IMR-90 (cell line): ENCODE data around the gene FAM8A1. TPM values are rescaled to one million over a fixed set of nuclear protein-coding genes. Genes with fewer than 3 reads are reported as not detected.

Experiments
- ATAC-seq: fragments of 200-7000 bp; cut with Tn5 transposase; 2 replicates; pipeline ENCODE4 v1.9.1; 2020; ENCODE audit warnings: low read depth, mild to moderate bottlenecking, moderate library complexity
- BruUV-seq: library from RNA; stranded (reverse); fragments of 400-500 nt; replicated peaks from 2 replicates; lab custom pipeline; 2021; lab: Mats Ljungman, UMichigan
- CTCF ChIA-PET: fragments of 300-600 bp; formaldehyde crosslinking; extraction: SDS; loops from one replicate; lab custom pipeline; 2021; ENCODE audit warnings: antibody characterized with exemption; lab: Yijun Ruan, JAX
- POLR2A ChIA-PET: fragments of 300-600 bp; sonication (Branson Sonifier 250); formaldehyde crosslinking; loops from one replicate; lab custom pipeline; 2022; ENCODE audit warnings: antibody characterized with exemption; ENCODE audit not compliant: unreplicated experiment; lab: Charles Lee
- DNase-seq: peaks from one replicate; pipeline ENCODE4 v3.0.0; 2013
- H2AFZ ChIP-seq: replicated peaks from 2 replicates; pipeline ENCODE3; 2013; ENCODE audit warnings: low read length, mild to moderate bottlenecking; ENCODE audit not compliant: poor library complexity
- H2AK5ac ChIP-seq: 2 replicates; pipeline ENCODE4 v1.6.1; 2013; ENCODE audit warnings: low read depth, low read length, inconsistent platforms
- H2AK9ac ChIP-seq: replicated peaks from 2 replicates; pipeline ENCODE3; 2013; ENCODE audit warnings: mild to moderate bottlenecking, low read depth, low read length, moderate library complexity; ENCODE audit not compliant: poor library complexity
- H2BK120ac ChIP-seq: 2 replicates; pipeline ENCODE4 v1.6.1; 2013; ENCODE audit warnings: low read depth, low read length, inconsistent platforms
- H2BK15ac ChIP-seq: 3 replicates; pipeline ENCODE4 v1.6.1; 2013; ENCODE audit warnings: low read depth, low read length, inconsistent platforms
- H2BK20ac ChIP-seq: 2 replicates; pipeline ENCODE4 v1.6.1; 2013; ENCODE audit warnings: low read depth, mild to moderate bottlenecking, inconsistent platforms, low read length, moderate library complexity
- H2BK5ac ChIP-seq: 2 replicates; pipeline ENCODE4 v1.6.1; 2013; ENCODE audit warnings: mild to moderate bottlenecking, low read depth, low read length, inconsistent platforms; ENCODE audit not compliant: poor library complexity, severe bottlenecking
- H3K14ac ChIP-seq: replicated peaks from 2 replicates; pipeline ENCODE4 v1.6.1; 2013; ENCODE audit warnings: low read depth, low read length, inconsistent platforms
- H3K18ac ChIP-seq: 2 replicates; pipeline ENCODE4 v1.6.1; 2013; ENCODE audit warnings: low read depth, low read length, control low read depth
- H3K23ac ChIP-seq: 2 replicates; pipeline ENCODE4 v1.6.1; 2013; ENCODE audit warnings: low read depth, low read length, inconsistent platforms
- H3K27ac ChIP-seq: 2 replicates; pipeline ENCODE4 v1.5.1; 2013; ENCODE audit warnings: mild to moderate bottlenecking, control low read depth, low read length; ENCODE audit not compliant: insufficient read depth
- H3K27me3 ChIP-seq: 2 replicates; pipeline ENCODE4 v1.6.1; 2013; ENCODE audit warnings: low read length; ENCODE audit not compliant: control insufficient read depth, insufficient read depth
- H3K36me3 ChIP-seq: 2 replicates; pipeline ENCODE4 v1.6.1; 2013; ENCODE audit warnings: low read length, mixed read lengths; ENCODE audit not compliant: control insufficient read depth, insufficient read depth
- H3K4ac ChIP-seq: 2 replicates; pipeline ENCODE4 v1.6.1; 2013; ENCODE audit warnings: low read depth, low read length, inconsistent platforms
- H3K4me1 ChIP-seq: 2 replicates; pipeline ENCODE4 v1.6.1; 2013; ENCODE audit warnings: low read length, mixed read lengths; ENCODE audit not compliant: control insufficient read depth, insufficient read depth
- H3K4me2 ChIP-seq: 2 replicates; pipeline ENCODE4 v1.6.1; 2013; ENCODE audit warnings: low read depth, mild to moderate bottlenecking, control low read depth, low read length, moderate library complexity
- H3K4me3 ChIP-seq: 2 replicates; pipeline ENCODE4 v1.5.1; 2013; ENCODE audit warnings: low read depth, mild to moderate bottlenecking, control low read depth, low read length, moderate library complexity; ENCODE audit not compliant: insufficient read depth
- H3K56ac ChIP-seq: 2 replicates; pipeline ENCODE4 v1.6.1; 2013; ENCODE audit warnings: low read length, inconsistent platforms; ENCODE audit not compliant: insufficient read depth; ENCODE audit errors: extremely low read depth
- H3K79me1 ChIP-seq, 2 experiments: 2 replicates each; pipeline ENCODE4 v1.6.1; 2013; ENCODE audit warnings: low read length in 2 of 2, inconsistent platforms in 1 of 2, low read depth in 1 of 2
- H3K9ac ChIP-seq: 2 replicates; pipeline ENCODE4 v1.6.1; 2013; ENCODE audit warnings: low read depth, low read length, control low read depth
- H3K9me1 ChIP-seq: 2 replicates; pipeline ENCODE4 v1.6.1; 2013; ENCODE audit warnings: low read length, inconsistent platforms; ENCODE audit not compliant: insufficient read depth
- H3K9me3 ChIP-seq: 2 replicates; pipeline ENCODE4 v1.6.1; 2013; ENCODE audit warnings: low read length; ENCODE audit not compliant: control insufficient read depth, insufficient read depth
- H4K20me1 ChIP-seq: 2 replicates; pipeline ENCODE4 v1.6.1; 2013; ENCODE audit warnings: low read length, inconsistent platforms; ENCODE audit not compliant: insufficient read depth
- H4K5ac ChIP-seq: 2 replicates; pipeline ENCODE4 v1.6.1; 2013; ENCODE audit warnings: mild to moderate bottlenecking, low read depth, low read length, control low read depth
- H4K8ac ChIP-seq, 2 experiments: 2 replicates each; pipeline ENCODE4 v1.6.1; 2013; ENCODE audit warnings: low read depth in 2 of 2, low read length in 2 of 2, control low read depth in 1 of 2, inconsistent platforms in 1 of 2
- H4K91ac ChIP-seq: 2 replicates; pipeline ENCODE4 v1.6.1; 2013; ENCODE audit warnings: low read depth, low read length, inconsistent platforms; ENCODE audit not compliant: insufficient read depth
- BHLHE40 ChIP-seq: fragments of 150-350 bp; IDR thresholded peaks from 2 replicates; pipeline ENCODE4 v1.6.1; 2016; ENCODE audit warnings: mild to moderate bottlenecking, low read depth, low read length
- CEBPB ChIP-seq: IDR thresholded peaks from 2 replicates; pipeline ENCODE4 v1.6.1; 2012; ENCODE audit warnings: low read depth, low read length, improper control_type of control experiment
- CHD1 ChIP-seq: IDR thresholded peaks from 2 replicates; pipeline ENCODE4 v1.6.1; 2012; ENCODE audit warnings: low read depth, low read length, improper control_type of control experiment
- CTCF ChIP-seq: conservative IDR thresholded peaks from 2 replicates; pipeline ENCODE4 v1.5.1; 2012; ENCODE audit warnings: mild to moderate bottlenecking, low read depth, low read length, improper control_type of control experiment
- MAFK ChIP-seq: IDR thresholded peaks from 2 replicates; pipeline ENCODE4 v1.6.1; 2012; ENCODE audit warnings: low read depth, low read length, improper control_type of control experiment
- MAZ ChIP-seq: IDR thresholded peaks from 2 replicates; pipeline ENCODE4 v1.6.1; 2012; ENCODE audit warnings: low read depth, mild to moderate bottlenecking, low read length, improper control_type of control experiment, moderate library complexity, borderline replicate concordance
- MXI1 ChIP-seq: IDR thresholded peaks from 2 replicates; pipeline ENCODE4 v1.6.1; 2012; ENCODE audit warnings: low read depth, mild to moderate bottlenecking, low read length, moderate library complexity, borderline replicate concordance
- NFE2L2 ChIP-seq: fragments of 150-350 bp; IDR thresholded peaks from 2 replicates; pipeline ENCODE4 v1.6.1; 2016; ENCODE audit warnings: low read depth, mild to moderate bottlenecking, low read length
- POLR2A ChIP-seq: IDR thresholded peaks from 2 replicates; pipeline ENCODE4 v1.6.1; 2012; ENCODE audit warnings: mild to moderate bottlenecking, low read depth, low read length
- RAD21 ChIP-seq: IDR thresholded peaks from 2 replicates; pipeline ENCODE4 v1.6.1; 2012; ENCODE audit warnings: low read length, improper control_type of control experiment
- SMC3 ChIP-seq: fragments of 150-350 bp; IDR thresholded peaks from 2 replicates; pipeline ENCODE4 v1.6.1; 2016; ENCODE audit warnings: low read depth, mild to moderate bottlenecking, antibody characterized with exemption, low read length, moderate library complexity
- USF2 ChIP-seq: fragments of 150-350 bp; IDR thresholded peaks from 2 replicates; pipeline ENCODE4 v1.6.1; 2017; ENCODE audit warnings: mild to moderate bottlenecking, antibody characterized with exemption, low read length, low read depth
- dilution Hi-C: fragments of 300-500 bp; cut with HindIII; formaldehyde crosslinking; loops from one replicate; pipeline ENCODE4 v1.14.3; 2018; ENCODE audit warnings: low sequenced_read_pairs; ENCODE audit not compliant: unreplicated experiment
- in situ Hi-C: fragments of 300-500 bp; cut with MboI; formaldehyde crosslinking; loops from 3 replicates; pipeline ENCODE4 v1.14.3; 2019; ENCODE audit warnings: low sequenced_read_pairs, inconsistent platforms, mixed read lengths
- intact Hi-C: fragments of 100-400 bp; cut with micrococcal nuclease; formaldehyde crosslinking; loops from 2 replicates; pipeline ENCODE4 v1.10.0; 2022
- polyA plus RNA-seq, 3 experiments: library from polyadenylated mRNA; depleted of rRNA; stranded (reverse); fragments of >200 nt; gene quantifications; 2 replicates each; pipeline ENCODE4 v1.2.3, GENCODE V29; 2012; ENCODE audit warnings: low replicate concordance in 1 of 3
- total RNA-seq: library from RNA; depleted of rRNA; stranded (reverse); fragments of >200 nt; gene quantifications from 2 replicates; pipeline ENCODE4 v1.2.3, GENCODE V29; 2012
- TF ChIP-seq, protein P1 (sequence below): fragments of 150-350 bp; IDR thresholded peaks from 2 replicates; pipeline ENCODE4 v1.6.1; 2016; ENCODE audit warnings: low read depth, mild to moderate bottlenecking, low read length, moderate library complexity, borderline replicate concordance

Gene FAM8A1
- total and polyA plus RNA-seq, 2 of the 4 experiments (the other 2 are of a cell fraction): 8.1 to 8.2 TPM

DNA sequence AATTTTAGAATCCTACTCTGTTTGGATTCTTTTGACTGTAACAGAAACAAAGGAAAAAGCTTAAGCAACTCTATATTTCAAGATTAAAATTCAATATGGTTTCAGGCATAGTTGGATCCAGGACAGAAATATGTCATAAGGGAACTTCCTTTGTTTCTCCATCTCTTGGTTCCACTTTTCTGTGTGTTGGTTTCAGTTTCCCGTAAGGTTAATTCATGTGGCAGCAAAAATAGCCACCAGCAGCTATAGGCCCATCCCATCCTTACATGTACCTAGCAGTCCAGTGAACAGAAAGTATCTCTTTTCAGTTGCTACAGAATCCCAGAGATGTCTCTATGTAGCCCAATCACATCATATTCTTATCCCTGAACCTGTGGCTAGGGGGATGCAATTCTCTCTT, 8.8 kb upstream of the FAM8A1 start (continued):
- TF ChIP-seq, protein P1, sequence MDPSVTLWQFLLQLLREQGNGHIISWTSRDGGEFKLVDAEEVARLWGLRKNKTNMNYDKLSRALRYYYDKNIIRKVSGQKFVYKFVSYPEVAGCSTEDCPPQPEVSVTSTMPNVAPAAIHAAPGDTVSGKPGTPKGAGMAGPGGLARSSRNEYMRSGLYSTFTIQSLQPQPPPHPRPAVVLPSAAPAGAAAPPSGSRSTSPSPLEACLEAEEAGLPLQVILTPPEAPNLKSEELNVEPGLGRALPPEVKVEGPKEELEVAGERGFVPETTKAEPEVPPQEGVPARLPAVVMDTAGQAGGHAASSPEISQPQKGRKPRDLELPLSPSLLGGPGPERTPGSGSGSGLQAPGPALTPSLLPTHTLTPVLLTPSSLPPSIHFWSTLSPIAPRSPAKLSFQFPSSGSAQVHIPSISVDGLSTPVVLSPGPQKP: no peak
- TF ChIP-seq BHLHE40: no peak

- H3K18ac ChIP-seq: no peak overlapping the region
- no peaks in the 10 kb centered on the region for H4K20me1 ChIP-seq
- H3K36me3 ChIP-seq: no peaks in the 10 kb centered on the region
- no peak overlapping the region for H3K14ac ChIP-seq
- H2BK15ac ChIP-seq: no peak overlapping the region
- no peak overlapping the region for H2BK5ac ChIP-seq
- H2AK9ac ChIP-seq: no peak overlapping the region
- H3K27me3 ChIP-seq: no peaks in the 10 kb centered on the region
- POLR2A ChIA-PET: no interaction called here
- H3K27ac ChIP-seq: no peak overlapping the region
- H2BK20ac ChIP-seq: no peak overlapping the region
- no peak overlapping the region for H3K4ac ChIP-seq
- intact Hi-C loops (no loop called here), dilution Hi-C loops (no loop called here), in situ Hi-C loops (loop anchor here (5.0 kb wide), 1 partner anchor 436 kb away; no protein-coding TSS in a partner anchor)
- H3K4me2 ChIP-seq: no peak overlapping the region
- no TSS peak for BruUV-seq
- H2AFZ ChIP-seq: no peak overlapping the region
- no peak overlapping the region for H2BK120ac ChIP-seq
- H4K5ac ChIP-seq: no peak overlapping the region
- no peak overlapping the region for H3K56ac ChIP-seq
- H3K9me3 ChIP-seq: no peaks in the 10 kb centered on the region
- no peak overlapping the region for H4K8ac ChIP-seq
- CTCF ChIA-PET: no interaction called here
- no peak overlapping the region for H3K4me3 ChIP-seq
- no peak overlapping the region for H2AK5ac ChIP-seq
- no peak for DNase-seq
- no peak overlapping the region for H3K9ac ChIP-seq
- H3K23ac ChIP-seq: no peak overlapping the region
- H4K91ac ChIP-seq: no peak overlapping the region
- H3K4me1 ChIP-seq: no peaks in the 10 kb centered on the region
- no peak for ATAC-seq
- no peaks in the 10 kb centered on the region for H3K79me1 ChIP-seq
- peaks cover 3% of the 10 kb centered on the region; the same call in 1 of the 2 replicates for H3K9me1 ChIP-seq
- no peak for TF ChIP-seq POLR2A
- no peak for TF ChIP-seq CTCF
- no peak for TF ChIP-seq SMC3
- TF ChIP-seq NFE2L2: no peak
- no peak for TF ChIP-seq RAD21
- TF ChIP-seq CHD1: no peak
- TF ChIP-seq MAZ: no peak
- no peak for TF ChIP-seq MXI1
- TF ChIP-seq, protein P1: no peak
- TF ChIP-seq USF2: no peak
- TF ChIP-seq BHLHE40: no peak
- TF ChIP-seq MAFK: no peak
- TF ChIP-seq CEBPB: no peak
Observed at GRCh38 chr6:17593246-17593645, 6.9 kb upstream of the FAM8A1 start.
